GM19240 (cell line): Measurements from ENCODE around the gene SPANXN1.
"Not testable (repeated sequence)": the region's sequence is repeated elsewhere in the genome, so short reads cannot be mapped to it uniquely, and the experiment has no call there.

Experiments
- DNase-seq: peaks from one replicate; pipeline ENCODE4 v3.0.0; 2011; ENCODE audit warnings: low spot score; ENCODE audit not compliant: insufficient read length

SPANXN1 gene, protein sequence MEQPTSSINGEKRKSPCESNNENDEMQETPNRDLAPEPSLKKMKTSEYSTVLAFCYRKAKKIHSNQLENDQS

DNA sequence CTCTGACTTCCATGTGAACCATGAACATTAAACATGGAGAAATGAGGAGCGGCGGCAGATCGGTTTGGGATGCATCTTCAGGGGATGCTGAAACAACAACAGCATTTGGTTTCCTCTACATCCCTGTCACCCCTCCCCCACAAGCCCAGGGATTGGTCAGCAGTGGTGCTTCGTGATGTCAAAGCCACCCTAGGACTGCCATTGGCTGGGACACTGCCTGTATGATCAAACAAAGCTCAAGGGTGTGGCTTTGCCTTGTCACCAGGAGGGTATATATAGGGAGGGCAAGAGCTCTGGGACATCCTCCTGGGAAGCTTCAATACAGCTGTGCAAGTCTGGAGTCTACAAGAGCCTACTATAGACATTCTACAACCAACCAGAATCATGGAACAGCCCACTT is at the start of gene SPANXN1:
TSS of gene SPANXN1 (plus strand) at position 301 of the 400 bp plus-strand sequence. CDS start at position 385, 84 bp downstream.
- not testable (repeated sequence) for DNase-seq

DNA sequence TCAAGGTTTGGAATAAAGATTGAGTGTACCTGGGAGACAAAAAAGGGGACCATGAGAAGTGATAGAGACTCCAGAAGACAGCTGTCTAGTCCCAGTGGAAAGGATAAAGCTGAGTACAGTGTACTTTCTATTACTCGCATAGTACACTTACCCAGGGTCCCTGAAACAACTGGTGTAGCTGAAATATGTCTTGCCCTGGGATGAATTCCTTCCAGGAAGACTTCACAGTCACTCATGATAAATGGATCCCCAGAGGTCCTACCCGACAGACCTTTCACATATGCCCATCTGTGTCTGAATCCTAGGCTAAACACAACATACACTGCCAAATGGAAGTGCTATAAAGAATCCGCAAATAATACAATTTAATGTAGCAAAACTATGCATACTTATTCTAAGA is 48.2 kb upstream of the SPANXN1 start:
- DNase-seq, result no peak

DNA sequence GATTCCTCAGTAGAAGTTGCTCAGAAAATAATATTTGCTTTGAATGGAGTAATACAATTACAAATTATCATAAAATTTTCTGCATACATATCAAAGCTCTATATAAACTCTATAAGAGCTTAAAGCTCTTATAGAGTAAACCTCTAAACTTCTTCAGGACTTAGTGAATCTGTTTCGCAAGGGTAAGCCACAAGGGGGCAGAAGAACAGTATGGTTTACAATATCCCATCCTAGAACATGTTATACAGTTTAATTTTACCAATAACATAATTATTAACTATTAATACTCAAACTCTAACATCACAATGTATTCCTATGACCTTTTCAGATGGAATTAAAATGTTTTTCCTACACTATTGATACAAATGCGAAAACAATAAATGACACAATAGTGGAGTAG is 33.8 kb upstream of the SPANXN1 start:
- no peak for DNase-seq

DNA sequence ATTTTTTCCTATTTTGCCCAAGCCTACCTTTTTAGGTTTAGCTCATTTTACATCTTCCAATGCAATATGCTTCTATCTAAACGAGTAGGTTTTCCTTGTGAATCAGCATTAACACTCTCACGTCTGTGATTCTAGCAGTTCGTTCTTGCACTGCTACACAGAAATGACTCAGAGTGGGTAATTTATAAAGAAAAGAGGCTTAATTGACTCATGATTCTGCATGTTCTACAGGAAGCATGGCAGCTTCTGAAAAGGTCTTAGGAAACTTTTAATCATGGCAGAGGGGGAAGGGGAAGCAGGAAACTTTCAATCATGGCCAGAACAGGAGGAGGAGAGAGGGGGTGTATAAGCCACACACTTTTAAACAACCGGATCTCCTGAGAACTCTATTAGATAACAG is 44.9 kb downstream of the SPANXN1 start:
- no peak for DNase-seq
